Transverse colon (tissue), 4 donors: ENCODE measurements around the gene MT1X.

Experiments used
- EP300 ChIP-seq: sonication (generic); formaldehyde crosslinking; IDR thresholded peaks from one replicate; pipeline ENCODE4 v1.6.1; 2017; ENCODE audit warnings: antibody characterized with exemption, low read depth
- POLR2A ChIP-seq: fragments of 450-650 bp; IDR thresholded peaks from one replicate; pipeline ENCODE4 v1.6.1; 2016; ENCODE audit warnings: antibody characterized with exemption, mild to moderate bottlenecking, moderate library complexity
- POLR2AphosphoS5 ChIP-seq, 3 donors: sonication (generic); formaldehyde crosslinking; IDR thresholded peaks; one replicate each; pipeline ENCODE4 v1.6.1; 2016; ENCODE audit warnings: antibody characterized with exemption in 3 of 3
- TF ChIP-seq, protein P1 (sequence below), 5 experiments: fragments of 200-600 bp in 3 of 5; fragments of 450-650 bp in 2 of 5; sonication (generic) in 3 of 5; IDR thresholded peaks; 1 replicate in 2 of 5; 2 replicates in 3 of 5; pipeline ENCODE4 v1.5.1; 2016 to 2017; ENCODE audit warnings: antibody characterized with exemption in 5 of 5, inconsistent platforms in 3 of 5, mild to moderate bottlenecking in 2 of 5, moderate library complexity in 1 of 5

GRCh38 chr16:56722200-56722842 lies 40.1 kb downstream of the MT1X start:
- TF ChIP-seq POLR2A: no peak
- TF ChIP-seq, protein P1, sequence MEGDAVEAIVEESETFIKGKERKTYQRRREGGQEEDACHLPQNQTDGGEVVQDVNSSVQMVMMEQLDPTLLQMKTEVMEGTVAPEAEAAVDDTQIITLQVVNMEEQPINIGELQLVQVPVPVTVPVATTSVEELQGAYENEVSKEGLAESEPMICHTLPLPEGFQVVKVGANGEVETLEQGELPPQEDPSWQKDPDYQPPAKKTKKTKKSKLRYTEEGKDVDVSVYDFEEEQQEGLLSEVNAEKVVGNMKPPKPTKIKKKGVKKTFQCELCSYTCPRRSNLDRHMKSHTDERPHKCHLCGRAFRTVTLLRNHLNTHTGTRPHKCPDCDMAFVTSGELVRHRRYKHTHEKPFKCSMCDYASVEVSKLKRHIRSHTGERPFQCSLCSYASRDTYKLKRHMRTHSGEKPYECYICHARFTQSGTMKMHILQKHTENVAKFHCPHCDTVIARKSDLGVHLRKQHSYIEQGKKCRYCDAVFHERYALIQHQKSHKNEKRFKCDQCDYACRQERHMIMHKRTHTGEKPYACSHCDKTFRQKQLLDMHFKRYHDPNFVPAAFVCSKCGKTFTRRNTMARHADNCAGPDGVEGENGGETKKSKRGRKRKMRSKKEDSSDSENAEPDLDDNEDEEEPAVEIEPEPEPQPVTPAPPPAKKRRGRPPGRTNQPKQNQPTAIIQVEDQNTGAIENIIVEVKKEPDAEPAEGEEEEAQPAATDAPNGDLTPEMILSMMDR (IDR thresholded peaks at IDR 0.05): no peak
- no peak for TF ChIP-seq EP300
- TF ChIP-seq POLR2AphosphoS5 (IDR thresholded peaks at IDR 0.05): no peak
